WI38 (cell line): ENCODE results near the gene B3GALT6.

Experiments used
- H3K4me3 ChIP-seq: 2 replicates; pipeline ENCODE4 v1.5.1; 2011; ENCODE audit warnings: low read depth, mild to moderate bottlenecking, control low read depth, low read length
- CTCF ChIP-seq: IDR thresholded peaks from 2 replicates; pipeline ENCODE4 v1.5.1; 2012; ENCODE audit warnings: low read depth, mild to moderate bottlenecking, control low read depth, low read length

B3GALT6 gene

GRCh38 chr1:1203561-1204424, 28.2 kb upstream of the B3GALT6 start:
- TF ChIP-seq CTCF: no peak
- H3K4me3 ChIP-seq: no peak overlapping the region

- TF ChIP-seq CTCF: no peak
- no peak overlapping the region for H3K4me3 ChIP-seq
These were observed 27.6 kb upstream of the B3GALT6 start for GRCh38 chr1:1204425-1204920.

- no peak overlapping the region for H3K4me3 ChIP-seq
- no peak for TF ChIP-seq CTCF
These were observed 26.9 kb upstream of the B3GALT6 start for GRCh38 chr1:1204998-1205768.

GRCh38 chr1:1205769-1206375, 26.2 kb upstream of the B3GALT6 start:
- TF ChIP-seq CTCF: no peak
- H3K4me3 ChIP-seq: no peak overlapping the region

GRCh38 chr1:1206376-1206965, 25.6 kb upstream of the B3GALT6 start, which contains the start of gene TNFRSF18:
TNFRSF18 (minus strand) TSS chr1:1206592; CDS start chr1:1206571, 21 bp downstream.
- no peak for TF ChIP-seq CTCF

GRCh38 chr1:1206966-1207531, 25.0 kb upstream of the B3GALT6 start:
- H3K4me3 ChIP-seq: no peak overlapping the region
- TF ChIP-seq CTCF: no peak

More at GRCh38 chr1:1206376-1206965, 25.6 kb upstream of the B3GALT6 start, which contains the start of gene TNFRSF18:
- no peak within 1 kb of the TSS for H3K4me3 ChIP-seq
